ENCODE measurements around the gene ALDH1A1. TPM values are rescaled to one million over a fixed set of nuclear protein-coding genes. Genes with fewer than 3 reads are reported as not detected.

The ALDH1A1 gene
- total RNA-seq, 4 donors from 2014 or later = 23.3 to 42.8 (median 30.9) TPM

DNA sequence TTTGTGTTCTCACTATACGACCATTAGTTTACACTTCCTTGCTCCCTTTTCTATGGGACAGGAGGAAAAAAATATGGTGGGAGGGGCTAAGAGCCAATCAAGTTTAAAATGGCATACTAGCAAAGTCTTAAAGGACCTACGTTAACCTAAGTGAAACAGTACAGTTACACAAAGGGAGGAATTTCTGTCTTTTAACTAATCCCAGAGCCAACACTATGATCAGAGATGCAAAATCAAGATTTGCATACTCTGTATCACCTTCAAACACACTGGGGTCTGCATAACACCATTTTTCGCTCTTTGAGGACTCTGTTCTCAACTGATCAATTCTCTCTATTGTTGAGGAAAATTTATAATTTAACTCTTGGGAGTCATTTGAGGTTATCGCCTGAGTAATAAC lies 49.8 kb downstream of the ALDH1A1 start:
- no peak for DNase-seq
- intact Hi-C loops (cut with DNase I; ENCODE audit: low total_unique reads) = no loop called here
- no peak overlapping the region for H3K4me3 ChIP-seq
- no peaks in the 10 kb centered on the region for H3K27me3 ChIP-seq
- H3K9me3 ChIP-seq = no peaks in the 10 kb centered on the region
- H3K36me3 ChIP-seq = no peaks in the 10 kb centered on the region
- in situ Hi-C loops (cut with MboI; ENCODE audit: low sequenced_read_pairs in 4 of 4) = no loop called here
- H3K4me1 ChIP-seq = no peaks in the 10 kb centered on the region
- no peak overlapping the region for H3K27ac ChIP-seq
- ATAC-seq = no peak
- TF ChIP-seq, protein P1, sequence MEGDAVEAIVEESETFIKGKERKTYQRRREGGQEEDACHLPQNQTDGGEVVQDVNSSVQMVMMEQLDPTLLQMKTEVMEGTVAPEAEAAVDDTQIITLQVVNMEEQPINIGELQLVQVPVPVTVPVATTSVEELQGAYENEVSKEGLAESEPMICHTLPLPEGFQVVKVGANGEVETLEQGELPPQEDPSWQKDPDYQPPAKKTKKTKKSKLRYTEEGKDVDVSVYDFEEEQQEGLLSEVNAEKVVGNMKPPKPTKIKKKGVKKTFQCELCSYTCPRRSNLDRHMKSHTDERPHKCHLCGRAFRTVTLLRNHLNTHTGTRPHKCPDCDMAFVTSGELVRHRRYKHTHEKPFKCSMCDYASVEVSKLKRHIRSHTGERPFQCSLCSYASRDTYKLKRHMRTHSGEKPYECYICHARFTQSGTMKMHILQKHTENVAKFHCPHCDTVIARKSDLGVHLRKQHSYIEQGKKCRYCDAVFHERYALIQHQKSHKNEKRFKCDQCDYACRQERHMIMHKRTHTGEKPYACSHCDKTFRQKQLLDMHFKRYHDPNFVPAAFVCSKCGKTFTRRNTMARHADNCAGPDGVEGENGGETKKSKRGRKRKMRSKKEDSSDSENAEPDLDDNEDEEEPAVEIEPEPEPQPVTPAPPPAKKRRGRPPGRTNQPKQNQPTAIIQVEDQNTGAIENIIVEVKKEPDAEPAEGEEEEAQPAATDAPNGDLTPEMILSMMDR (IDR thresholded peaks at IDR 0.05 in 4 of 5, conservative IDR thresholded peaks at IDR 0.05 in 1 of 5) = no peak
- no peak for TF ChIP-seq POLR2A (IDR thresholded peaks at IDR 0.05)

DNA sequence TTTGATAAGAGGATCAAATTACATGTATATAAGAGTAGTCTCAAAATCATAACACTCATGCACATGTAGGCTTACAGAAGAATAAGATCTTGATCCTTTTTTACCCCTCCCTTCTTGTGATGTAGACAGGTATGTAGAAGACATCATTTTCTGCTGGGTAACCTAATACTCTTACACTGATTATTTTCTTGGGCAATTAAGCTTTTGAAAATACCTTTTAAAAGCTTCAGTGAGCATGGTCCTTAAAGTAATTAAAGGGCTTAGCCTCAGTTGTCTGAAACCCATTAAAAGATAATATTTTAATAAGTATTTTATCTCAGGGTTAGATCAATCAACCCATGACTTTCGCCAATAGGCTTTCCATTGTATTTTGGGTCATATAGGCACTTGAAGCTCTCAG lies 50.6 kb downstream of the ALDH1A1 start:
- Histone ChIP-seq H3K27me3 (no peaks in the 10 kb centered on the region), H3K27ac (no peak overlapping the region), H3K4me3 (no peak overlapping the region), H3K9me3 (no peaks in the 10 kb centered on the region), H3K36me3 (no peaks in the 10 kb centered on the region), H3K4me1 (no peaks in the 10 kb centered on the region)
- no peak for DNase-seq
- in situ Hi-C loops (cut with MboI; ENCODE audit: low sequenced_read_pairs in 4 of 4) = no loop called here
- intact Hi-C loops (cut with DNase I; ENCODE audit: low total_unique reads) = no loop called here
- TF ChIP-seq, protein P1 (IDR thresholded peaks at IDR 0.05 in 4 of 5, conservative IDR thresholded peaks at IDR 0.05 in 1 of 5) = no peak
- TF ChIP-seq POLR2A (IDR thresholded peaks at IDR 0.05) = no peak
- ATAC-seq = no peak

DNA sequence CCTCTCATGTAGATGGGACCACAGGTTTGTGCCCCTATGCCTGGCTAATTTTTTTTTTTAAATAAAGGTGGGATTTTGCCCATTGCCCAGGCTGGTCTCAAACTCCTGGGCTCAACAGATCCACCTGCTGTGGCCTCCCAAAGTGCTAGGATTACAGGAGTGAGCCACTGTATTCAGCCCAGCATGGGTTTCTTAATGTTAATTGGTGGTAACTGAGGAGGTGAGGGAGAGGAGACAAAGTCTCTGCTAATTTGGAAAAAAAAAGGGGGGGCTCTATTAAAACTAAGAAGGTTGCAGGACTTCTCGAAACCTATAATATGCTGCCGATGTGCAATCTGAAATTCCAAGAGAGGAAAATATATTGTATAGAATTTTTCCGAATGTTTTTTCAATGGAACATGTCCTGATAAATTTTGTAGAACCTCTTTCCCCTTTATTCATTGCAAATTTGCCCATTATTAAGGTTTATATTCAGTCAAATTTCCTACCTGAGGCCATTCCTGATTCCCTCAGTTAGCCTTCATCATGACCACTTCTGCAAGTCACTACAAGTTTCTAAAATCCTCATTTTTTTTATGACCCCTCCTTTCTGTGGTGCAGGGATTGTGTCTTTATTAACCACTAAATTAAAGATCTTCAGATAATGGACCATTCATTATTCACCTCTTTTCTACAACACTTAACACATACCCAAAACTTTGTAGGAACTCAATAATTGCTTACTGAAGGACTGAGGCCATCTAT lies 52.9 kb downstream of the ALDH1A1 start:
- intact Hi-C loops (cut with DNase I; ENCODE audit: low total_unique reads) = no loop called here

DNA sequence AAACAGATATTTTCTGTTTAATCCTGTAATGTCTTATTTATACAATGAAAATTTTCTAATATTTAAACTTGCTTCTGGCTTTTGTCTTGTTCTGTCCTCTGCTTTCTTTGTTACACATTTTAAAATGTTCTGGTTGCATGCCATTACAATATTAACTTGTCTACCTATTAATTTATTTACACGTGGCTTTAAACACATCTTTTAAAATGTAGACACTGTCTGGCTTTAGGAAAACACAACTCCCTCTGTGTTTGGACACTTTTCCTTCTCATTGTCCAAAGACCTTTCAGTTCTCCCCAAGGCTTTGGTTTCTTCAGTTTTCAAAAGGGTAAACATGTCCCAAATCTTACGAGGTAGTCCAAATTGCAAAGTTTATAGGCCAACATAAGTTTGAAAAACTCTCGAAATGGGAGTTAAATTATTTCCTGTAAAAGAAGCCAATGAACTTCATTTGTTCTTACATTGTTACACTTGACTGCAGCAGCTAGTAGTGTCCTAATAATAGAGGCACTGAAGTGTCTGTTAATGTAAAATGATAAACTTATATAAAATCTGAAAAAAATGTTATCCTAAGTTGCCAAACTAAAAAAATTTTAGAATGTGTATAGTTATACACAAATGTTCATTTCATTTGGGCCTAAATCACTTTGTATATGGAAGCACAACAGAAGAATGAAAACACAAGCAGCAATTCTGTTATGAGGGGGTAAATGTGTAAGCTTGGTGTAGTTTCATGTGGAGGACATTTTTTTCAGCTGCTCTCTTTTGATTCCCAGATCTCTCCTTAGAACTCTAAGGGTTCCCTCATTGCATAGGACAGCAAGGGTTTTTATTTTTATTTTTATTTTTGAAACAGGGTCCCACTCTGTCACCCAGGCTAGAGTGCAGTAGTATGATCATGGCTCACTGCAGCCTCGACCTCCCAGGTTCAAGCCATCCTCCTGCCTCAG lies 53.8 kb downstream of the ALDH1A1 start:
- Histone ChIP-seq H3K36me3 (no peaks in the 10 kb centered on the region), H3K27me3 (no peaks in the 10 kb centered on the region), H3K27ac (no peak overlapping the region), H3K9me3 (no peaks in the 10 kb centered on the region), H3K4me1 (no peaks in the 10 kb centered on the region), H3K4me3 (no peak overlapping the region)
- in situ Hi-C loops (cut with MboI; ENCODE audit: low sequenced_read_pairs in 4 of 4) = no loop called here
- DNase-seq (no peak), ATAC-seq (no peak)
- TF ChIP-seq POLR2A (IDR thresholded peaks at IDR 0.05) = no peak
- TF ChIP-seq, protein P1 (IDR thresholded peaks at IDR 0.05 in 4 of 5, conservative IDR thresholded peaks at IDR 0.05 in 1 of 5) = no peak
- intact Hi-C loops (cut with DNase I; ENCODE audit: low total_unique reads) = no loop called here

More for the DNA sequence above, 52.9 kb downstream of the ALDH1A1 start:
- ATAC-seq (no peak), DNase-seq (no peak)
- no peaks in the 10 kb centered on the region for H3K36me3 ChIP-seq
- no peak overlapping the region for H3K4me3 ChIP-seq
- no peaks in the 10 kb centered on the region for H3K4me1 ChIP-seq
- TF ChIP-seq POLR2A (IDR thresholded peaks at IDR 0.05) = no peak
- TF ChIP-seq, protein P1 (IDR thresholded peaks at IDR 0.05 in 4 of 5, conservative IDR thresholded peaks at IDR 0.05 in 1 of 5) = no peak
- H3K9me3 ChIP-seq = no peaks in the 10 kb centered on the region
- in situ Hi-C loops (cut with MboI; ENCODE audit: low sequenced_read_pairs in 4 of 4) = no loop called here
- H3K27me3 ChIP-seq = no peaks in the 10 kb centered on the region
- H3K27ac ChIP-seq = no peak overlapping the region
